Transverse colon (tissue), 4 donors: Measurements from ENCODE around the gene ATP2B1.

ENCODE experiments used
- CTCF ChIP-seq, 5 experiments: fragments of 200-600 bp in 3 of 5; fragments of 450-650 bp in 2 of 5; sonication (generic) in 3 of 5; IDR thresholded peaks; 1 replicate in 2 of 5; 2 replicates in 3 of 5; pipeline ENCODE4 v1.5.1; 2016 to 2017; ENCODE audit warnings: antibody characterized with exemption in 5 of 5, inconsistent platforms in 3 of 5, mild to moderate bottlenecking in 2 of 5, moderate library complexity in 1 of 5
- EP300 ChIP-seq: sonication (generic); formaldehyde crosslinking; IDR thresholded peaks from one replicate; pipeline ENCODE4 v1.6.1; 2017; ENCODE audit warnings: antibody characterized with exemption, low read depth
- POLR2A ChIP-seq: fragments of 450-650 bp; IDR thresholded peaks from one replicate; pipeline ENCODE4 v1.6.1; 2016; ENCODE audit warnings: antibody characterized with exemption, mild to moderate bottlenecking, moderate library complexity
- POLR2AphosphoS5 ChIP-seq, 3 donors: sonication (generic); formaldehyde crosslinking; IDR thresholded peaks; one replicate each; pipeline ENCODE4 v1.6.1; 2016; ENCODE audit warnings: antibody characterized with exemption in 3 of 3

GRCh38 chr12:89682284-89682683, 26.4 kb downstream of the ATP2B1 start:
- TF ChIP-seq POLR2A, result no peak
- no peak for TF ChIP-seq CTCF (IDR thresholded peaks at IDR 0.05)
- no peak for TF ChIP-seq EP300
- no peak for TF ChIP-seq POLR2AphosphoS5 (IDR thresholded peaks at IDR 0.05)
